ENCODE measurements around the gene FKBP5.

- TF ChIP-seq CTCF (IDR thresholded peaks at IDR 0.05 in 2 of 3, conservative IDR thresholded peaks at IDR 0.05 in 1 of 3; ENCODE audit: insufficient read depth in 2 of 3, low read depth in 1 of 3, low read length in 3 of 3) (no peak), SNIP1 (IDR thresholded peaks at IDR 0.05; ENCODE audit: low read depth) (no peak), ZNF124 (CRISPR knock-in tag; IDR thresholded peaks at IDR 0.05) (no peak), HDAC3 (IDR thresholded peaks at IDR 0.05; ENCODE audit: borderline replicate concordance, partially characterized antibody) (no peak), NCOA2 (IDR thresholded peaks at IDR 0.05; ENCODE audit: partially characterized antibody in 2 of 2) (no peak), ZNF274 (IDR thresholded peaks at IDR 0.05; ENCODE audit: borderline replicate concordance, low read depth, low read length) (no peak), CREB1 (IDR thresholded peaks at IDR 0.05) (no peak), CREB1 (CRISPR knock-in tag; IDR thresholded peaks at IDR 0.05) (no peak), CBX8 (IDR thresholded peaks at IDR 0.05; ENCODE audit: borderline replicate concordance, extremely low read depth, low read depth, low read length, poor library complexity, severe bottlenecking) (no peak), BHLHE40 (IDR thresholded peaks at IDR 0.05; ENCODE audit: low read length) (no peak), FOXJ3 (CRISPR knock-in tag; IDR thresholded peaks at IDR 0.05) (no peak), CHD2 (IDR thresholded peaks at IDR 0.05; ENCODE audit: low read depth, low read length) (no peak), CHD4 (IDR thresholded peaks at IDR 0.05; ENCODE audit: insufficient read depth, insufficient replicate concordance, low read depth, low read length, poor library complexity, severe bottlenecking) (peak; percentile 22), TBP (optimal IDR thresholded peaks at IDR 0.05; ENCODE audit: low read depth, low read length) (no peak)
Observed at GRCh38 chr6:35725721-35726438, 37.2 kb upstream of the FKBP5 start.
